NCI-H526 (cell line): ENCODE measurements around the gene ARHGAP31.
"Not testable (repeated sequence)": the region's sequence is repeated elsewhere in the genome, so short reads cannot be mapped to it uniquely, and the experiment has no call there.

Experiments
- DNase-seq, 2 experiments: peaks; one replicate each; lab custom pipeline; 2025; lab: John Stamatoyannopoulos, UW

ARHGAP31 gene

GRCh38 chr3:119294696-119295671 is 801 bp downstream of the ARHGAP31 start:
- DNase-seq: peak in 1 of 2 experiments; percentile 31

GRCh38 chr3:119295816-119296726 is 1.9 kb downstream of the ARHGAP31 start:
- DNase-seq: no peak

GRCh38 chr3:119296727-119297122 is 2.5 kb downstream of the ARHGAP31 start:
- no peak for DNase-seq

GRCh38 chr3:119297169-119297568 is 3.0 kb downstream of the ARHGAP31 start:
- DNase-seq: no peak

GRCh38 chr3:119298565-119298941 is 4.4 kb downstream of the ARHGAP31 start:
- no peak for DNase-seq

- no peak for DNase-seq
These were observed 6.8 kb downstream of the ARHGAP31 start for GRCh38 chr3:119300991-119301391.

GRCh38 chr3:119301662-119302061 is 7.5 kb downstream of the ARHGAP31 start:
- DNase-seq: no peak

- DNase-seq: peak in 1 of 2 experiments; percentile 49
These were observed 8.7 kb downstream of the ARHGAP31 start for GRCh38 chr3:119302697-119303551.

- no peak for DNase-seq
These were observed 10.1 kb downstream of the ARHGAP31 start for GRCh38 chr3:119304201-119304713.

- DNase-seq: no peak
These were observed 11.1 kb downstream of the ARHGAP31 start for GRCh38 chr3:119305286-119305685.

GRCh38 chr3:119306378-119306777 is 12.2 kb downstream of the ARHGAP31 start:
- not testable (repeated sequence) for DNase-seq

- DNase-seq: no peak
These were observed 14.2 kb downstream of the ARHGAP31 start for GRCh38 chr3:119308355-119308754.

- DNase-seq: no peak
These were observed 15.4 kb downstream of the ARHGAP31 start for GRCh38 chr3:119309591-119309990.

- DNase-seq: no peak
These were observed 15.9 kb downstream of the ARHGAP31 start for GRCh38 chr3:119310071-119310470.

- no peak for DNase-seq
These were observed 17.1 kb downstream of the ARHGAP31 start for GRCh38 chr3:119311081-119311925.

- no peak for DNase-seq
These were observed 19.3 kb downstream of the ARHGAP31 start for GRCh38 chr3:119313461-119313860.

GRCh38 chr3:119314821-119315220 is 20.6 kb downstream of the ARHGAP31 start:
- no peak for DNase-seq

GRCh38 chr3:119315600-119316312 is 21.6 kb downstream of the ARHGAP31 start:
- DNase-seq: no peak

- no peak for DNase-seq
These were observed 22.1 kb downstream of the ARHGAP31 start for GRCh38 chr3:119316313-119316670.

GRCh38 chr3:119318876-119319275 is 24.7 kb downstream of the ARHGAP31 start:
- no peak for DNase-seq
